NB4 (cell line): Measurements from ENCODE around the gene GATA3.

ENCODE experiments used
- DNase-seq: peaks from one replicate; pipeline ENCODE4 v3.0.0; 2010; ENCODE audit warnings: low read depth
- H3K4me3 ChIP-seq: one replicate; pipeline ENCODE4 v1.5.1; 2011; ENCODE audit warnings: mild to moderate bottlenecking, low read depth, low read length, moderate library complexity
- MYC ChIP-seq: IDR thresholded peaks from 2 replicates; pipeline ENCODE4 v1.6.1; 2011; ENCODE audit warnings: low read depth, low read length
- POLR2A ChIP-seq: IDR thresholded peaks from 2 replicates; pipeline ENCODE4 v1.6.1; 2011; ENCODE audit warnings: mild to moderate bottlenecking; ENCODE audit not compliant: insufficient read length; ENCODE audit errors: extremely low read depth
- TF ChIP-seq, protein P1 (sequence below): IDR thresholded peaks from one replicate; pipeline ENCODE4 v1.5.1; 2012; ENCODE audit warnings: low read depth, low read length
- TF ChIP-seq, protein P2 (sequence below): IDR thresholded peaks from 2 replicates; pipeline ENCODE4 v1.6.1; 2011; ENCODE audit warnings: low read depth, low read length

Gene GATA3

DNA sequence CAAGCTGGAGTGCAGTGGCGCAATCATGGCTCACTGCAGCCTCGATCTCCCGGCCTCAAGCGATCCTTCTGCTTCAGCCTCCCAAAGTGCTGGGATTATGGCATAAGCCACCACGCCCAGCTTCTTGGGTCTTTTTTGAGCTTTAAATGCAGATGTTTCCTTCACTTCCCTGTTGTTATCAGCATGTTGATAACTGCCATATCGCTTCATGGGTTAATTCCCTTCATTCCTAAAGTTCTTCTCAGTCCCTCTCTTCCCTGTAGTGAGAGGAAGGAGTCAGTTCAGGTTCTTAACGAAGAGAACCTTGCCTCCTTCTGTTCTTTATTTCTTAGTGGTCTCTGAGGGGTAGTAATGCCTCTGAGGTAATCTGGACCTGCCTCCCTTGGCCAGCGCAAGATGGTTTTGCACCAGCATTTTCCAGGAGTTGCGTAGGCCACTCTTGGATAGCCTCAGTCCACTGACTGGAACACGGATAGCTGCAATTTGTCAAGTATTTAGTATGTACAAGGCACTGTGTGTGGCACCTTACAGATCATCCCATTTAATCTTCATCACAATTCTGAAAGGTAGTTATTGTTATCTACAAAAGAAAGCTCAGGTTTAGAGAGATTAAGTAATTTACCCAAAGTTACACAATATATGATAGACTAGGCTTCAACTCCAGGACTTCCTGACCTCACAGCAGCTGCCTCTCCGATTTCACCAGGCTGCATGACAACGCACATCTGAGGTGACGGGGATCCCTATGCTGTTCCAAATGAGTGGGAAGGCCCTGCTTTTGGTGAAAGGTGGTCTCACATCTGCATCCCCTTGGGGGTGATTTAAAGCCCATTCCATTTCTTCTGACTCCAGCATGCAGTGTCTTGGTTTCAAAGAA, 60.5 kb downstream of the GATA3 start:
- no peak overlapping the region for H3K4me3 ChIP-seq
- TF ChIP-seq, protein P1, sequence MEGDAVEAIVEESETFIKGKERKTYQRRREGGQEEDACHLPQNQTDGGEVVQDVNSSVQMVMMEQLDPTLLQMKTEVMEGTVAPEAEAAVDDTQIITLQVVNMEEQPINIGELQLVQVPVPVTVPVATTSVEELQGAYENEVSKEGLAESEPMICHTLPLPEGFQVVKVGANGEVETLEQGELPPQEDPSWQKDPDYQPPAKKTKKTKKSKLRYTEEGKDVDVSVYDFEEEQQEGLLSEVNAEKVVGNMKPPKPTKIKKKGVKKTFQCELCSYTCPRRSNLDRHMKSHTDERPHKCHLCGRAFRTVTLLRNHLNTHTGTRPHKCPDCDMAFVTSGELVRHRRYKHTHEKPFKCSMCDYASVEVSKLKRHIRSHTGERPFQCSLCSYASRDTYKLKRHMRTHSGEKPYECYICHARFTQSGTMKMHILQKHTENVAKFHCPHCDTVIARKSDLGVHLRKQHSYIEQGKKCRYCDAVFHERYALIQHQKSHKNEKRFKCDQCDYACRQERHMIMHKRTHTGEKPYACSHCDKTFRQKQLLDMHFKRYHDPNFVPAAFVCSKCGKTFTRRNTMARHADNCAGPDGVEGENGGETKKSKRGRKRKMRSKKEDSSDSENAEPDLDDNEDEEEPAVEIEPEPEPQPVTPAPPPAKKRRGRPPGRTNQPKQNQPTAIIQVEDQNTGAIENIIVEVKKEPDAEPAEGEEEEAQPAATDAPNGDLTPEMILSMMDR, result no peak
- no peak for TF ChIP-seq MYC
- TF ChIP-seq, protein P2, sequence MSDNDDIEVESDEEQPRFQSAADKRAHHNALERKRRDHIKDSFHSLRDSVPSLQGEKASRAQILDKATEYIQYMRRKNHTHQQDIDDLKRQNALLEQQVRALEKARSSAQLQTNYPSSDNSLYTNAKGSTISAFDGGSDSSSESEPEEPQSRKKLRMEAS, result no peak
- TF ChIP-seq POLR2A, result no peak
- peak; percentile 16 for DNase-seq

DNA sequence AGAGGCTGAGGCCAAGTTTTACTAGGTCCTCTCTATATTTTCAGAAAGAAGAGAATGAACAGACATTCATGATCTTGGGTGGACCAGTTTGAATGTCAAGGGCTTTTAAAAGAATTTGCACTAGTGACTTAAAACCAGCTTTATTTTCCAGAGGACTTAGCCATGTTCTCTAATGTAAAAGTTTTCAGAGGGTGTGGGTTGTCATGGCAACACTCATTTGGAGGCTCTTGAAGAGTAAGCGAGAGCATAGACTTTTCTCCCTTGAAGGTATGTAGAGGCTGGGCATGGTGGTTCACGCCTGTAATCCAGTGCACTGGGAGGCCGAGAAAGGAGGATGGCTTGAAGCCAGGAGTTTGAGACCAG, 61.1 kb downstream of the GATA3 start:
- TF ChIP-seq, protein P1, result no peak
- no peak for TF ChIP-seq MYC
- TF ChIP-seq POLR2A, result no peak
- TF ChIP-seq, protein P2, result no peak
- no peak for DNase-seq
- H3K4me3 ChIP-seq, result no peak overlapping the region

DNA sequence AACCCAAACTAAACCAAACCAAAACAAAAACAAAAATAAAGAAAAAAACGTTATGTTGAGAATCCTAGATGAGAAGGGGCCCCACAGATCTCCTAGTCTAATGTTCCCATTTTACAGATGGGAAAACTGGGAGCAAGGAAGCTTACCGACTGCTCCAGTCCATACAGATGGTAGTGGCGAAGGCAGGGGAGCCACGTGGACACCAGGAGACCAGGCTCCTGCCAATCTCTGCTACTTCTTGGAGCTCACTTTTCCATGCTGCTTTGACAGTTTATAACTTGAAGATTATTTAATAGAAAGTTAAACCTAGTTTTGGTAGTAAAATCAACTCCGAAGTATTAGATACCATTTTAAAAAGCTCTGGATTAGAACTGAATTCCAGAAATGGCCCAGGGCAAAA, 62.0 kb downstream of the GATA3 start:
- no peak for DNase-seq
- H3K4me3 ChIP-seq, result no peak overlapping the region
- TF ChIP-seq, protein P1, result no peak
- TF ChIP-seq POLR2A (no peak), MYC (no peak)
- TF ChIP-seq, protein P2, result no peak

DNA sequence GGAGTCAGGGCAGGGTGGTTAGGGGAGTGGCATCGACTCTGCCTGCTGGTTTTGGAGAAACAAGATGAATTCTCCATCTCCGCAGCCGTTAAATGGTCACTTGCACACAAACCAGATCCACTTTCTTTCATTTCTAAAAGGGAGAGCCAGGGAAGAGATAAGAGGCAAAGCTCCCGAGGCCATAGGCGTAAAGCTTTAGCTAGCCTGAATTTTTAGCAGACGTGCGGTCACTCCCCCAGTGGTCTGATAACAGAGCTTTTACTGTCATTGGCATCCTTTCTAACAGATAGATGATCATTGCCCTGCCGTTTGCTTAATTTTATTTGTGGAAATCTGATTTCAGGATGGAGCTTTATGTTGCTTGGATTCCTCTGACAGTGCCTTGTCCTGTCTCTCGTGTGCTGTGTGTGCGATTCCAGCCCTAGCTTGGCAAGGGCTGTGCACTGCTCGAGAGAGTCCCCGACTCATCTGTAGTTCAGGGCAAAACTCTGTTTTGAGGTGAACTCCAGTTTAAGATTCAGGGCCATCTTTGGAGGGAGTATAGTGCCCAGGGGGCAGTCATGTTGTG, 62.5 kb downstream of the GATA3 start:
- TF ChIP-seq, protein P2, result no peak
- TF ChIP-seq, protein P1, result no peak
- H3K4me3 ChIP-seq, result no peak overlapping the region

DNA sequence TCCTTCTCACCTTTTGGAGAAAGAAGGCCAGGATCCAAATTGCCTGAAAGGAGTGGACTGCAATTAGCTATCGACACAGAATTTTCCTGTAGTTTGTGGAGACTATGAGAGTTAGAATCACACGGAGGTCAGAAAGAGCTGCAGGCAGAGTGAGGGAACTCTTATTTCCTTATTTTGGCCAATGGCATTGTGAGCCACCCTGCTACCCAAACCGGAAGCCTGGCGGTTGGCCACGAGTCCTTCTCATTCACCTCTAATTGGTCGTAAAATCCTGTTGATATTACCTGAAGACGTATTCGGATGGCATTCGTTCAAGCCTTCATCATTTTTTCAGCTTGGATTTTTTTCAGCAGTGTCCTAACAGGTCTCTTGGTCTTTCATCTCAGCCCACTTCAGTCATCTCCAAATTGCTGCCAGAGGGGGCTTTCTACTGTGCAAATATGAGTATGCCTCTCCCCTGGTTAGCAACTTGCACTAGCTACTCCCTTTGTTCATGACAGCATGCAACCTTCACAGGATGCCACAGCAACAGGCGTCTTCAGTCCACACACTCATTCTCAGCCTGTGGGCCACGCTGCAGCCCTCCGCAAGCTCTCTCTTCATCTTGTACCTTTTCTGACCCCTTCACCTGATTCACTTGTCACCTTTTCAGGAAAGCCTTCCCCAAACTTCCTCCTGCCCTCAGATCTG, 66.9 kb downstream of the GATA3 start:
- TF ChIP-seq, protein P1, result no peak
- TF ChIP-seq POLR2A (no peak), MYC (no peak)
- TF ChIP-seq, protein P2, result no peak
- DNase-seq, result peak; percentile 7
- no peak overlapping the region for H3K4me3 ChIP-seq

More for the DNA sequence above, 62.5 kb downstream of the GATA3 start:
- no peak for DNase-seq
